ENCODE measurements around the gene RFXANK.

The RFXANK gene

DNA sequence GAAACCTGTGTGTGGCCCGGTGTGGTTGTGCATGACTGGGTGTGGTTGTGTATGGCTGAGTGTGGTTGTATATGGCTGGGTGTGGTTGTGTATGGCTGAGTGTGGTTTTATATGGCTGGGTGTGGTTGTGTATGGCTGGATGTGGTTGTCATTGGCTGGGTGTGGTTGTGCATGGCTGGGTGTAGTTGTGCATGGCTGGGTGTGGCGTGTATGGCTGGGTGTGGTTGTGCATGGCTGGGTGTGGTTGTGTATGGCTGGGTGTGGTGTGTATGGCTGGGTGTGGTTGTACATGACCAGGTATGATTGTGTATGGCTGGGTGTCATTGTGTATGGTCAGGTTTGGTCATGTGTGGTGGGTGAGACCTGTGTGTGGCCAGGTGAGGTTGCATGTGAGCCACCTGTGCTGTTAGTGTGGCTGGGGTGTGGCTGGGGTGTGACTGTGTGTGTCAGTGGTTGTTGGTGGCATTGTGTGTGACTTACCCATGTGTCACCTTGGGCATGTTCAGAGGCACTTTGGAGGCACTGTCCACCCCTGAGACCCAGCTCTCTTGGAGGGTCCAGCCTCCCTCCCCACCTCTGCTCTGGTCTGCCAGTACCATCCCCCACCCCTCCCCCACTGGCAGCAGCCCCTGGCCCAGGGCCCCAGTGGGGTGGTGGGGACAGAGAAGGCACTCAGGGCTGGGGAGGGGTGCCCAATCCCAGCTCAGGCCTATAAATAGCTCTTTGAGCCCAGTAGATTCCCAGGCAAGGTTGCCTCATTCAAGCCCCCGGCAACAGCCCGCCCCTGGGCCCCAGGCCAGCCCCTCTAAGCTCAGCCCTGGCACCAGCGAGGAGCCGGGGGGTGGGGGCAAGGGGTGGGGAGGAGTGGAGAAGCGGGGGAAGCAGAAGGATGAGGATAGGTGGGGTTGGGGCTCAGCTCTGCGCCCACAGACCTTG, 15.8 kb downstream of the RFXANK start:
- FAIRE-seq (no peak), DNase-seq (ENCODE audit: insufficient read length, low spot score) (no peak)
- TF ChIP-seq, protein P1, sequence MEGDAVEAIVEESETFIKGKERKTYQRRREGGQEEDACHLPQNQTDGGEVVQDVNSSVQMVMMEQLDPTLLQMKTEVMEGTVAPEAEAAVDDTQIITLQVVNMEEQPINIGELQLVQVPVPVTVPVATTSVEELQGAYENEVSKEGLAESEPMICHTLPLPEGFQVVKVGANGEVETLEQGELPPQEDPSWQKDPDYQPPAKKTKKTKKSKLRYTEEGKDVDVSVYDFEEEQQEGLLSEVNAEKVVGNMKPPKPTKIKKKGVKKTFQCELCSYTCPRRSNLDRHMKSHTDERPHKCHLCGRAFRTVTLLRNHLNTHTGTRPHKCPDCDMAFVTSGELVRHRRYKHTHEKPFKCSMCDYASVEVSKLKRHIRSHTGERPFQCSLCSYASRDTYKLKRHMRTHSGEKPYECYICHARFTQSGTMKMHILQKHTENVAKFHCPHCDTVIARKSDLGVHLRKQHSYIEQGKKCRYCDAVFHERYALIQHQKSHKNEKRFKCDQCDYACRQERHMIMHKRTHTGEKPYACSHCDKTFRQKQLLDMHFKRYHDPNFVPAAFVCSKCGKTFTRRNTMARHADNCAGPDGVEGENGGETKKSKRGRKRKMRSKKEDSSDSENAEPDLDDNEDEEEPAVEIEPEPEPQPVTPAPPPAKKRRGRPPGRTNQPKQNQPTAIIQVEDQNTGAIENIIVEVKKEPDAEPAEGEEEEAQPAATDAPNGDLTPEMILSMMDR (IDR thresholded peaks at IDR 0.05; ENCODE audit: insufficient read depth, missing control alignments), result no peak

DNA sequence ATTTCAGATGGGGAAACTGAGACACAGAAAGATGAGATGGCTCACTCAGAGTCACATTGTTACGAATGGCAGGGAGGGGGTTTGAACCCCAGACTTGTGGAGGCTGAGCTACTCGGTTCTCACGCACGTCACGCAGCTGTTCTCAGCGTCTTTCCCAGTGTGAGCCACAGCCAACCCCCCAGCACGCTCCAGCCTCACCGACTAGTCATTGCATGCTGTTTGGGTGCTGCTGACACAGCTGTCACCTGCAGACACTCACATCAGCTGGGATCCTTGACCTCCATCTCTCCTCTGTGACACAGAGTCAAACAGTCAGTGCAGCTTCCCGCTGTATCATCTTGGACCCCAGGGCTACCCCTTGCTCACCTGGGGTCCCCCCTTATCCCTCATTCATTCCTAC, 17.3 kb downstream of the RFXANK start:
- TF ChIP-seq, protein P1 (IDR thresholded peaks at IDR 0.05; ENCODE audit: insufficient read depth, missing control alignments), result no peak
- DNase-seq (ENCODE audit: insufficient read length, low spot score) (no peak), FAIRE-seq (no peak)

DNA sequence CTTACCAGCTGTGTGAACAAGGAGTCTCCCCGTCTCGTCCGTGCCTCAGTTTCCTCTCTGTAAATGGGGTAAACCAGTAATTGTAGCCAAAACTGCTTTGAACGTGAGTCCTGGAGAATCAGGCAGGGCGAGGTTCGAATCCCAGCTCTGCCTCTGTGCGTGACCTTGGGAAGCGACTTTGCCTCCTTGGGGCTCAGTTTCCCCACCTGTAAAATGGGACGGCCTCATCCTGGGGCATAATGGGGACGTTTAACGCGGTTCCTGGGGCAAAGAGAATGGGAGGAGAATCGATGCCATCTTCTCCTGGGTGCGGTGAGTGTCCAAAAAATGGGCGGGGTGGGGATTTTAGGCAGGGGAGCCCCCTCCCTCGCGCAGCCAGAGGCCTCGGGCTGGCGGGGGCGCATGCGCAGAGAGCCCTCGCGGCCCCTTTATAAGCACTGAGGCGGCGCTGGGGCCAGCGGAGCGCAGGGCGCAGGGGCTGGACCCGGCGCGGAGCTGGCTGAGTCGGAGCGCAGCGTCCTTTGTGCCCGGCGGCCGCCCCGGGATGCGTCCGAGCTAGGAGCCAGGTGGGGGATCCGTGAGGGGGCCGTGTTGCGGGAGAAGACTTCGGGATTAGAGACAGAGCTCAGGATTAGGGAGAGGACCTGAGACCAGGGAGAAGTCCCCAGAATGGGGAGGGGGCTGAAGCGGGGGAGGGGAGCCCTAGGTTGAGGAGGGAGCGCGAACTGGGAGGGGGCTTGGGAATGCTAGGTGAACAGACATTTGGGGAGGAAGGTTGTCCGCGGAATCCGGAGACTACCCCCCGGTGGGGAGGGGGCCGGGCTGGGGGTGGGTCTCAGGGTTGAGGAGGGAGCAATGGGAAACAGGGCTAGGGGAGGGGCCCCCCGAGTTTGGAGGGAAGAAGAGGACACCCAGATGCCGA, 19.7 kb downstream of the RFXANK start, which contains the start of gene NCAN:
TSS of gene NCAN (plus strand) at position 460 of the 922 bp plus-strand sequence. CDS start 4,996 bp downstream, outside the sequence.
- DNase-seq (ENCODE audit: insufficient read length, low spot score), result no peak
- no peak for FAIRE-seq
- TF ChIP-seq, protein P1 (IDR thresholded peaks at IDR 0.05; ENCODE audit: insufficient read depth, missing control alignments), result no peak

DNA sequence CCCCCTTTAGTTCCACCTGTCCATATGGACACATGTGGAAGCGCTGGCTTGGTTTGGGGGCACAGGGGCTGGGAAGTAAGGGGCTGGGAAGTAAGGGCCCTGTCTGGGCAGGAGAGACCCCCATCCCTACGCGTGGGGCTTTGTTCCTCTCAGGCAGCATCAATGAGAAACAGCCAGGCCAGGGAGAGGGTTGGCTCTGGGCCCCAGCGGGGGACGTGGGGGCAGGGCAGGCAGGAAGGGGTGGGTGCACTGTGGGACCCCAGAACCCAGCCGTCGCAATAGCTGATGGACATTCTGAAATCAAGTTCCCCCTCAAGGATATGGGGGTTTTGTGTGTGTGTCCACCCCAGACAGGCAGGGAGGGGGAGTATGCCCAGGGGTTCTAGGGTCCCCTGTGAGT, 20.9 kb downstream of the RFXANK start:
- DNase-seq (ENCODE audit: insufficient read length, low spot score) (no peak), FAIRE-seq (no peak)
- TF ChIP-seq, protein P1 (IDR thresholded peaks at IDR 0.05; ENCODE audit: insufficient read depth, missing control alignments), result no peak

DNA sequence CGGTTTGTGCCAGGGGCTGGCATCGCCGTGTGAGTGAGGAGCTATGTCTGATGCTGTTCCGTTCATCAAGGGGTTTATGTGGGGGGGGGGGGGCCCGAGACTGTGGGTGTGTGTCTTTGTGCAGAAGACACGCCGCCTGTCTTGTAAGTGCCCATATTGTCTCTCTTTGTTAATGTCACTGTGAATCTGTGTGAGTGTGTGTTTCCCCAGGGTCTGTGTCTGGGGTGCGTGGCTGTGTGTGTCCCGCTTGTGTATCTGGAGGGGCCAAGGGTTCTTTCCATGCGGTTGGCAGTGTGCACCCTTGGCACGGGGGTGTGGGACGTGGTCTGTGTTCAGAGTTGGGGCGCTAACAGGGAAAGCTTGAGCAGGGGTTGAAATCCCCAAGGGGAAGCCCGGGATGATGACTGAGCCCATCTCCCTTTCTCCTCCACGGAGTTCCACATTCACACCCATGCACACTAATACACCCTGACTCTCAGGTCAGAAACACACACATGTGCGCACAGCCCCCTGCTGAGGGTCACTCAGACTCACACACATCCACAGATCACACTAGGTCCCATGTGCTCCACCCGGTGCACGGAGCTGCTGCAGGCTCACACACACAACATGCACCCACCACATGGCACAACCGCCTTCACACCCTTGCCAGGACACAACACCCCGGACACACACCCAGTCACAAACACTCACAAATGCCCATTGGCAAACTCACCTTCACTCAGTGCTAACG, 21.5 kb downstream of the RFXANK start:
- TF ChIP-seq, protein P1 (IDR thresholded peaks at IDR 0.05; ENCODE audit: insufficient read depth, missing control alignments), result no peak
- DNase-seq (ENCODE audit: insufficient read length, low spot score) (no peak), FAIRE-seq (no peak)

DNA sequence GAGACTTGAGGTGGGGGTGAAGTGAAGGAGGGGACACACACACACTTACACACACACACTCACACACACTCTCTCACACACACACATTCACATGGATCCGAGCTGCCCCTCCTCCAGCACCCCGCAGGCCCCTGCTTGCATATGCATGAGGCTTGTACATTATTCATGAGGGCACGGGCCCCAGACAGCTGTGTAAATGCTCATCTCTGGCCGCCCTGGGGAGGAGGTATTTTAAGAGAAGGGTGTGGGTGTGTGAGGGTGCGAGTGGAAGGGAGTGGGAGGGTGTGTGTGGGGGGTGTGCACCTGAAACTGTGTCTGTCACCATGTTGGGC, 22.1 kb downstream of the RFXANK start:
- no peak for DNase-seq (ENCODE audit: insufficient read length, low spot score)

More for the DNA sequence above, 22.1 kb downstream of the RFXANK start:
- no peak for FAIRE-seq
- TF ChIP-seq, protein P1 (IDR thresholded peaks at IDR 0.05; ENCODE audit: insufficient read depth, missing control alignments), result no peak
